AG08396 (cell line): ENCODE measurements around the gene ACKR2.
"Not testable (repeated sequence)": the region's sequence is repeated elsewhere in the genome, so short reads cannot be mapped to it uniquely, and the experiment has no call there.

ENCODE experiments used
- DNase-seq: peaks from one replicate; pipeline ENCODE4 v3.0.0; 2012; ENCODE audit warnings: low spot score, mixed read lengths

The ACKR2 gene

GRCh38 chr3:42801784-42802183 lies 7.5 kb upstream of the ACKR2 start:
- no peak for DNase-seq

GRCh38 chr3:42802876-42803413 lies 6.3 kb upstream of the ACKR2 start:
- no peak for DNase-seq

GRCh38 chr3:42803414-42804105 lies 5.7 kb upstream of the ACKR2 start:
- peak; percentile 48 for DNase-seq

- DNase-seq: peak; percentile 98
These were observed 5.0 kb upstream of the ACKR2 start, which contains the start of gene HIGD1A for GRCh38 chr3:42804106-42804830. Gene HIGD1A, minus strand, starts transcription at chr3:42804490. Its CDS starts 10,237 bp downstream, at chr3:42794253.

GRCh38 chr3:42804831-42805132 lies 4.5 kb upstream of the ACKR2 start:
- DNase-seq: no peak

- DNase-seq: peak; percentile 14
These were observed 4.0 kb upstream of the ACKR2 start for GRCh38 chr3:42805141-42805821.

- no peak for DNase-seq
These were observed 1.3 kb upstream of the ACKR2 start for GRCh38 chr3:42807929-42808328.

GRCh38 chr3:42810706-42811105 lies 1.5 kb downstream of the ACKR2 start:
- not testable (repeated sequence) for DNase-seq

- DNase-seq: not testable (repeated sequence)
These were observed 2.1 kb downstream of the ACKR2 start for GRCh38 chr3:42811118-42811883.

- DNase-seq: no peak
These were observed 5.0 kb downstream of the ACKR2 start for GRCh38 chr3:42814246-42814645.

GRCh38 chr3:42814914-42815507 lies 5.8 kb downstream of the ACKR2 start:
- no peak for DNase-seq

- DNase-seq: no peak
These were observed 6.6 kb downstream of the ACKR2 start for GRCh38 chr3:42815826-42816225.

- DNase-seq: no peak
These were observed 10.2 kb downstream of the ACKR2 start for GRCh38 chr3:42819351-42819965.

GRCh38 chr3:42820746-42821051 lies 11.5 kb downstream of the ACKR2 start:
- no peak for DNase-seq

- no peak for DNase-seq
These were observed 13.6 kb downstream of the ACKR2 start for GRCh38 chr3:42822828-42823227.

GRCh38 chr3:42823351-42823750 lies 14.1 kb downstream of the ACKR2 start:
- DNase-seq: no peak

- DNase-seq: no peak
These were observed 16.9 kb downstream of the ACKR2 start for GRCh38 chr3:42826141-42826540.

GRCh38 chr3:42827023-42827422 lies 17.8 kb downstream of the ACKR2 start:
- no peak for DNase-seq

GRCh38 chr3:42827654-42828053 lies 18.4 kb downstream of the ACKR2 start:
- no peak for DNase-seq

GRCh38 chr3:42829083-42829627 lies 19.9 kb downstream of the ACKR2 start:
- no peak for DNase-seq
